SU-DHL-6 (cell line): ENCODE results near the gene TMEM154.

Experiments used
- H2AFZ ChIP-seq: fragments of 200-600 bp; sonication (generic); 2 replicates; pipeline ENCODE4 v1.6.1; 2014; ENCODE audit warnings: low read depth, mild to moderate bottlenecking, moderate library complexity, mixed read lengths, antibody characterized with exemption, low read length; ENCODE audit not compliant: severe bottlenecking
- H3F3A ChIP-seq: fragments of 200-600 bp; shearing (Covaris generic); 2 replicates; pipeline ENCODE4 v1.6.0; 2016; ENCODE audit warnings: antibody characterized with exemption, mild to moderate bottlenecking; ENCODE audit not compliant: insufficient read depth
- H3K27ac ChIP-seq: fragments of 200-600 bp; sonication (generic); 2 replicates; pipeline ENCODE4 v1.5.1; 2016; ENCODE audit warnings: low read depth, mild to moderate bottlenecking, low read length, moderate library complexity, mixed read lengths
- H3K27me3 ChIP-seq: fragments of 200-600 bp; sonication (generic), shearing (Covaris generic); 2 replicates; pipeline ENCODE4 v1.6.0; 2014; ENCODE audit warnings: mild to moderate bottlenecking, low read length
- H3K36me3 ChIP-seq: fragments of 200-600 bp; sonication (generic); 2 replicates; pipeline ENCODE4 v1.6.1; 2014; ENCODE audit warnings: mild to moderate bottlenecking, low read length, mixed read lengths
- H3K4me2 ChIP-seq: fragments of 300-600, 200-600 bp; shearing (Covaris generic), sonication (generic); 2 replicates; pipeline ENCODE4 v1.6.0; 2014; ENCODE audit warnings: low read length, low read depth, mild to moderate bottlenecking; ENCODE audit not compliant: poor library complexity, severe bottlenecking
- H3K4me3 ChIP-seq: fragments of 200-600 bp; sonication (generic); 2 replicates; pipeline ENCODE4 v1.5.1; 2014; ENCODE audit warnings: antibody characterized with exemption, low read length, mild to moderate bottlenecking, mixed read lengths; ENCODE audit not compliant: insufficient read depth, poor library complexity, severe bottlenecking
- H3K79me2 ChIP-seq: fragments of 200-600 bp; sonication (generic); 2 replicates; pipeline ENCODE4 v1.6.1; 2014; ENCODE audit warnings: mild to moderate bottlenecking, low read length, moderate library complexity; ENCODE audit not compliant: insufficient read depth
- H3K9ac ChIP-seq: fragments of 200-600 bp; sonication (generic); 2 replicates; pipeline ENCODE4 v1.7.0; 2014; ENCODE audit warnings: mild to moderate bottlenecking, low read length
- H3K9me2 ChIP-seq: fragments of 200-600 bp; sonication (generic); replicated peaks from 2 replicates; pipeline ENCODE4 v1.6.1; 2014; ENCODE audit warnings: low read length; ENCODE audit not compliant: insufficient read depth
- H3K9me3 ChIP-seq: fragments of 200-600 bp; sonication (generic); 2 replicates; pipeline ENCODE4 v1.6.1; 2014; ENCODE audit warnings: low read length, mixed read lengths; ENCODE audit not compliant: insufficient read depth
- H4K20me1 ChIP-seq: fragments of 200-600 bp; sonication (generic); 2 replicates; pipeline ENCODE4 v1.6.1; 2014; ENCODE audit warnings: low read depth, mild to moderate bottlenecking, antibody characterized with exemption, low read length, moderate library complexity, mixed read lengths
- CTCF ChIP-seq: fragments of 200-600 bp; sonication (generic); IDR thresholded peaks from one replicate; pipeline ENCODE4 v1.5.1; 2017; ENCODE audit warnings: antibody characterized with exemption, mild to moderate bottlenecking, low read length, moderate library complexity; ENCODE audit not compliant: insufficient read depth, poor library complexity, severe bottlenecking
- EZH2phosphoT487 ChIP-seq: fragments of 200-600 bp; sonication (generic), shearing (Covaris generic); conservative IDR thresholded peaks from 2 replicates; pipeline ENCODE4 v1.6.1; 2018; ENCODE audit warnings: mild to moderate bottlenecking, antibody characterized with exemption, low read length, moderate library complexity, mixed read lengths

The TMEM154 gene

GRCh38 chr4:152687974-152688599 is 8.3 kb upstream of the TMEM154 start:
- no peaks in the 10 kb centered on the region for H3F3A ChIP-seq
- H3K79me2 ChIP-seq, result no peaks in the 10 kb centered on the region
- no peak for TF ChIP-seq EZH2phosphoT487
- TF ChIP-seq CTCF, result no peak
- H3K27ac ChIP-seq, result no peak overlapping the region
- no peaks in the 10 kb centered on the region for H3K36me3 ChIP-seq
- H3K4me3 ChIP-seq, result no peak overlapping the region
- H3K9me2 ChIP-seq, result no peaks in the 10 kb centered on the region
- no peaks in the 10 kb centered on the region for H3K9me3 ChIP-seq
- H4K20me1 ChIP-seq, result no peaks in the 10 kb centered on the region
- no peak overlapping the region for H3K9ac ChIP-seq
- no peaks in the 10 kb centered on the region for H3K27me3 ChIP-seq
- no peak overlapping the region for H2AFZ ChIP-seq
- H3K4me2 ChIP-seq, result no peak overlapping the region

- H3K4me3 ChIP-seq, result no peak overlapping the region
- no peak overlapping the region for H3K27ac ChIP-seq
- H3K27me3 ChIP-seq, result no peaks in the 10 kb centered on the region
- H3K9me2 ChIP-seq, result no peaks in the 10 kb centered on the region
- H2AFZ ChIP-seq, result no peak overlapping the region
- no peaks in the 10 kb centered on the region for H3K79me2 ChIP-seq
- no peaks in the 10 kb centered on the region for H3K9me3 ChIP-seq
- no peak overlapping the region for H3K4me2 ChIP-seq
- no peak overlapping the region for H3K9ac ChIP-seq
- no peaks in the 10 kb centered on the region for H4K20me1 ChIP-seq
- no peaks in the 10 kb centered on the region for H3F3A ChIP-seq
- no peaks in the 10 kb centered on the region for H3K36me3 ChIP-seq
- TF ChIP-seq CTCF (no peak), EZH2phosphoT487 (no peak)
Observed at GRCh38 chr4:152686452-152687013, 6.7 kb upstream of the TMEM154 start.

GRCh38 chr4:152684587-152684986 is 4.8 kb upstream of the TMEM154 start:
- no peak overlapping the region for H3K27ac ChIP-seq
- H3K4me2 ChIP-seq, result no peak overlapping the region
- no peaks in the 10 kb centered on the region for H3K9me3 ChIP-seq
- H4K20me1 ChIP-seq, result no peaks in the 10 kb centered on the region
- peaks cover under 1% of the 10 kb centered on the region; the same call in 1 of the 2 replicates for H3K79me2 ChIP-seq
- no peak overlapping the region for H2AFZ ChIP-seq
- TF ChIP-seq EZH2phosphoT487 (no peak), CTCF (no peak)
- no peaks in the 10 kb centered on the region for H3K27me3 ChIP-seq
- H3K4me3 ChIP-seq, result no peak overlapping the region
- no peaks in the 10 kb centered on the region for H3K9me2 ChIP-seq
- H3K36me3 ChIP-seq, result no peaks in the 10 kb centered on the region
- no peak overlapping the region for H3K9ac ChIP-seq
- H3F3A ChIP-seq, result peaks cover 12% of the 10 kb centered on the region
